ENCODE data around the gene SLC12A4.
A peak's percentile ranks its signal among the peaks of the same experiment; 100 is the strongest.
"Not testable (repeated sequence)": the region's sequence is repeated elsewhere in the genome, so short reads cannot be mapped to it uniquely, and the experiment has no call there.

The SLC12A4 gene

GRCh38 chr16:67968400-67969253 is at the start of gene SLC12A4:
SLC12A4 (minus strand) TSS chr16:67968637; CDS start chr16:67968553, 84 bp downstream.
- no peaks in the 10 kb centered on the region for H3K9me3 ChIP-seq (ENCODE audit: control insufficient read depth in 2 of 2, low read length in 2 of 2)
- peaks cover 44% of the 10 kb centered on the region for H3K4me1 ChIP-seq (ENCODE audit: control insufficient read depth, insufficient read depth, low read length)
- H3K36me3 ChIP-seq (ENCODE audit: control insufficient read depth in 2 of 2, insufficient read depth in 2 of 2, low read length in 2 of 2) = peaks cover 0 to 2% of the 10 kb centered on the region in 2 donors
- H3K27me3 ChIP-seq (ENCODE audit: control insufficient read depth in 1 of 2, insufficient read depth in 2 of 2, low read length in 2 of 2) = no peaks in the 10 kb centered on the region
- peak within 1 kb of the TSS; percentile 89 for H3K27ac ChIP-seq (ENCODE audit: low read length)
- H3K4me3 ChIP-seq (ENCODE audit: low read length in 2 of 2) = peak within 1 kb of the TSS; percentile 96 to 97
- H3K9ac ChIP-seq (ENCODE audit: low read length in 2 of 2) = peak within 1 kb of the TSS; percentile 95

- H3K4me1 ChIP-seq (ENCODE audit: control insufficient read depth, insufficient read depth, low read length) = no peaks in the 10 kb centered on the region
- no peaks in the 10 kb centered on the region for H3K36me3 ChIP-seq (ENCODE audit: control insufficient read depth in 2 of 2, insufficient read depth in 2 of 2, low read length in 2 of 2)
- no peak within 1 kb of the TSS for H3K27ac ChIP-seq (ENCODE audit: low read length)
- no peak within 1 kb of the TSS for H3K4me3 ChIP-seq (ENCODE audit: low read length in 2 of 2)
- H3K9me3 ChIP-seq (ENCODE audit: control insufficient read depth in 2 of 2, low read length in 2 of 2) = no peaks in the 10 kb centered on the region
- H3K9ac ChIP-seq (ENCODE audit: low read length in 2 of 2) = no peak within 1 kb of the TSS
- no peaks in the 10 kb centered on the region for H3K27me3 ChIP-seq (ENCODE audit: control insufficient read depth in 1 of 2, insufficient read depth in 2 of 2, low read length in 2 of 2)
Observed at GRCh38 chr16:68015681-68016080, 47.2 kb upstream of the SLC12A4 start, which contains the start of gene DPEP2NB. DPEP2NB (minus strand) TSS chr16:68015911; CDS start chr16:68015770, 141 bp downstream.

GRCh38 chr16:68013440-68013839 is 45.0 kb upstream of the SLC12A4 start:
- Histone ChIP-seq H3K27me3 (ENCODE audit: control insufficient read depth in 1 of 2, insufficient read depth in 2 of 2, low read length in 2 of 2) (no peaks in the 10 kb centered on the region), H3K9ac (ENCODE audit: low read length in 2 of 2) (no peak overlapping the region), H3K4me3 (ENCODE audit: low read length in 2 of 2) (no peak overlapping the region), H3K4me1 (ENCODE audit: control insufficient read depth, insufficient read depth, low read length) (no peaks in the 10 kb centered on the region), H3K36me3 (ENCODE audit: control insufficient read depth in 2 of 2, insufficient read depth in 2 of 2, low read length in 2 of 2) (no peaks in the 10 kb centered on the region), H3K9me3 (ENCODE audit: control insufficient read depth in 2 of 2, low read length in 2 of 2) (no peaks in the 10 kb centered on the region), H3K27ac (ENCODE audit: low read length) (no peak overlapping the region)

GRCh38 chr16:68009872-68010271 is 41.4 kb upstream of the SLC12A4 start:
- not testable (repeated sequence) for H3K9me3 ChIP-seq (ENCODE audit: control insufficient read depth in 2 of 2, low read length in 2 of 2); H3K27ac ChIP-seq (ENCODE audit: low read length); H3K27me3 ChIP-seq (ENCODE audit: control insufficient read depth in 1 of 2, insufficient read depth in 2 of 2, low read length in 2 of 2); H3K9ac ChIP-seq (ENCODE audit: low read length in 2 of 2); H3K36me3 ChIP-seq (ENCODE audit: control insufficient read depth in 2 of 2, insufficient read depth in 2 of 2, low read length in 2 of 2); H3K4me3 ChIP-seq (ENCODE audit: low read length in 2 of 2); H3K4me1 ChIP-seq (ENCODE audit: control insufficient read depth, insufficient read depth, low read length)

- H3K4me3 ChIP-seq (ENCODE audit: low read length in 2 of 2) = no peak overlapping the region
- H3K27me3 ChIP-seq (ENCODE audit: control insufficient read depth in 1 of 2, insufficient read depth in 2 of 2, low read length in 2 of 2) = no peaks in the 10 kb centered on the region
- H3K36me3 ChIP-seq (ENCODE audit: control insufficient read depth in 2 of 2, insufficient read depth in 2 of 2, low read length in 2 of 2) = no peaks in the 10 kb centered on the region
- no peak overlapping the region for H3K9ac ChIP-seq (ENCODE audit: low read length in 2 of 2)
- H3K9me3 ChIP-seq (ENCODE audit: control insufficient read depth in 2 of 2, low read length in 2 of 2) = no peaks in the 10 kb centered on the region
- H3K27ac ChIP-seq (ENCODE audit: low read length) = no peak overlapping the region
- H3K4me1 ChIP-seq (ENCODE audit: control insufficient read depth, insufficient read depth, low read length) = no peaks in the 10 kb centered on the region
Observed at GRCh38 chr16:68009157-68009735, 40.8 kb upstream of the SLC12A4 start.

- no peaks in the 10 kb centered on the region for H3K4me1 ChIP-seq (ENCODE audit: control insufficient read depth, insufficient read depth, low read length)
- H3K36me3 ChIP-seq (ENCODE audit: control insufficient read depth in 2 of 2, insufficient read depth in 2 of 2, low read length in 2 of 2) = no peaks in the 10 kb centered on the region
- H3K9ac ChIP-seq (ENCODE audit: low read length in 2 of 2) = no peak overlapping the region
- no peaks in the 10 kb centered on the region for H3K9me3 ChIP-seq (ENCODE audit: control insufficient read depth in 2 of 2, low read length in 2 of 2)
- H3K4me3 ChIP-seq (ENCODE audit: low read length in 2 of 2) = no peak overlapping the region
- H3K27ac ChIP-seq (ENCODE audit: low read length) = no peak overlapping the region
- no peaks in the 10 kb centered on the region for H3K27me3 ChIP-seq (ENCODE audit: control insufficient read depth in 1 of 2, insufficient read depth in 2 of 2, low read length in 2 of 2)
Observed at GRCh38 chr16:68005786-68006286, 37.4 kb upstream of the SLC12A4 start.

- Histone ChIP-seq H3K27ac (ENCODE audit: low read length) (no peak overlapping the region), H3K36me3 (ENCODE audit: control insufficient read depth in 2 of 2, insufficient read depth in 2 of 2, low read length in 2 of 2) (no peaks in the 10 kb centered on the region), H3K9ac (ENCODE audit: low read length in 2 of 2) (no peak overlapping the region), H3K9me3 (ENCODE audit: control insufficient read depth in 2 of 2, low read length in 2 of 2) (no peaks in the 10 kb centered on the region), H3K4me1 (ENCODE audit: control insufficient read depth, insufficient read depth, low read length) (no peaks in the 10 kb centered on the region), H3K4me3 (ENCODE audit: low read length in 2 of 2) (no peak overlapping the region), H3K27me3 (ENCODE audit: control insufficient read depth in 1 of 2, insufficient read depth in 2 of 2, low read length in 2 of 2) (no peaks in the 10 kb centered on the region)
Observed at GRCh38 chr16:68005211-68005610, 36.8 kb upstream of the SLC12A4 start.

- no peak overlapping the region for H3K27ac ChIP-seq (ENCODE audit: low read length)
- H3K27me3 ChIP-seq (ENCODE audit: control insufficient read depth in 1 of 2, insufficient read depth in 2 of 2, low read length in 2 of 2) = no peaks in the 10 kb centered on the region
- no peaks in the 10 kb centered on the region for H3K9me3 ChIP-seq (ENCODE audit: control insufficient read depth in 2 of 2, low read length in 2 of 2)
- no peak overlapping the region for H3K4me3 ChIP-seq (ENCODE audit: low read length in 2 of 2)
- H3K36me3 ChIP-seq (ENCODE audit: control insufficient read depth in 2 of 2, insufficient read depth in 2 of 2, low read length in 2 of 2) = no peaks in the 10 kb centered on the region
- no peaks in the 10 kb centered on the region for H3K4me1 ChIP-seq (ENCODE audit: control insufficient read depth, insufficient read depth, low read length)
- no peak overlapping the region for H3K9ac ChIP-seq (ENCODE audit: low read length in 2 of 2)
Observed at GRCh38 chr16:68003031-68003430, 34.6 kb upstream of the SLC12A4 start.

- H3K4me3 ChIP-seq (ENCODE audit: low read length in 2 of 2) = no peak overlapping the region
- no peaks in the 10 kb centered on the region for H3K36me3 ChIP-seq (ENCODE audit: control insufficient read depth in 2 of 2, insufficient read depth in 2 of 2, low read length in 2 of 2)
- no peaks in the 10 kb centered on the region for H3K4me1 ChIP-seq (ENCODE audit: control insufficient read depth, insufficient read depth, low read length)
- no peak overlapping the region for H3K9ac ChIP-seq (ENCODE audit: low read length in 2 of 2)
- H3K27me3 ChIP-seq (ENCODE audit: control insufficient read depth in 1 of 2, insufficient read depth in 2 of 2, low read length in 2 of 2) = no peaks in the 10 kb centered on the region
- H3K9me3 ChIP-seq (ENCODE audit: control insufficient read depth in 2 of 2, low read length in 2 of 2) = no peaks in the 10 kb centered on the region
- H3K27ac ChIP-seq (ENCODE audit: low read length) = no peak overlapping the region
Observed at GRCh38 chr16:68000450-68000849, 32.0 kb upstream of the SLC12A4 start.

- H3K4me1 ChIP-seq (ENCODE audit: control insufficient read depth, insufficient read depth, low read length) = no peaks in the 10 kb centered on the region
- no peaks in the 10 kb centered on the region for H3K27me3 ChIP-seq (ENCODE audit: control insufficient read depth in 1 of 2, insufficient read depth in 2 of 2, low read length in 2 of 2)
- no peak overlapping the region for H3K27ac ChIP-seq (ENCODE audit: low read length)
- H3K36me3 ChIP-seq (ENCODE audit: control insufficient read depth in 2 of 2, insufficient read depth in 2 of 2, low read length in 2 of 2) = no peaks in the 10 kb centered on the region
- no peaks in the 10 kb centered on the region for H3K9me3 ChIP-seq (ENCODE audit: control insufficient read depth in 2 of 2, low read length in 2 of 2)
- no peak overlapping the region for H3K4me3 ChIP-seq (ENCODE audit: low read length in 2 of 2)
- H3K9ac ChIP-seq (ENCODE audit: low read length in 2 of 2) = no peak overlapping the region
Observed at GRCh38 chr16:67999985-68000384, 31.5 kb upstream of the SLC12A4 start.
